Brain microvascular endothelial cell (primary cell): Measurements from ENCODE around the gene ZNF181.
A peak's percentile ranks its signal among the peaks of the same experiment; 100 is the strongest.

ENCODE experiments used
- DNase-seq: peaks from one replicate; pipeline ENCODE4 v3.0.0-alpha.2; 2020
- H3K27ac ChIP-seq: fragments of 250-450 bp; sonication (Bioruptor Pico); 2 replicates; pipeline ENCODE4 v1.5.1; 2020; ENCODE audit warnings: mild to moderate bottlenecking, moderate library complexity
- H3K27me3 ChIP-seq: fragments of 250-450 bp; sonication (Bioruptor Pico); replicated peaks from 2 replicates; pipeline ENCODE4 v1.5.1; 2020; ENCODE audit warnings: mild to moderate bottlenecking
- H3K36me3 ChIP-seq: fragments of 250-450 bp; sonication (Bioruptor Pico); replicated peaks from 2 replicates; pipeline ENCODE4 v1.5.1; 2020; ENCODE audit warnings: mild to moderate bottlenecking
- H3K4me3 ChIP-seq: 2 replicates; pipeline ENCODE4 v1.5.1; 2011; ENCODE audit warnings: low read depth, mild to moderate bottlenecking, control low read depth, low read length, moderate library complexity
- in situ Hi-C: cut with HindIII; loops from 2 replicates; pipeline ENCODE4 v1.10.0; 2017; ENCODE audit warnings: low sequenced_read_pairs, low pct_ligation_motif_present
- TF ChIP-seq, protein P1 (sequence below): IDR thresholded peaks from 2 replicates; pipeline ENCODE4 v1.5.1; 2011; ENCODE audit warnings: low read depth, mild to moderate bottlenecking, moderate library complexity, low read length, control low read depth, inconsistent platforms; ENCODE audit errors: missing control alignments

Gene ZNF181

DNA sequence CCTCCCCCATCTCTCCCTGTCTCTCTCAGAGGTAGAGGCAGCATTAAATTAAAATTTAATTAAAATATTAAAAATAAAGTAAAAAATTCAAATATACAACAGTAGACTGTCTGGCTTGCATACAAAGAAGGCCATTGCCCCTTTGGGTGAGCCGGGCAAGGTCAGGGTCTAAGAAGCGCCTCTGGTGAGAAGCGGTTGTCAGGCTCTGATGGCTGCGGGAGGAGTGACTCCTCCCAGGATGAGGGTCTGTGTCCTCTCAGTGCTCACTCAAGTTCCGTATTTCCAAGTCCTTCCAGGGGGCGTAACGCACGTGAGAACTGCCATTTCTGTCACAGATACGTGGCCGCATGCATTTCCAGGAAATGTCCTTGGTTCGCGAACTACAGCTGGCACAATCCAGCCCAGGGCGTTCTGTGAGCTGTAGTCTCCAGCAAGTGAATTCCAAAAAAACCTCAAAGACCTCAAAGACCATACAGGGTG, 737 bp upstream of the ZNF181 start:
- H3K36me3 ChIP-seq = no peaks in the 10 kb centered on the region
- in situ Hi-C loops = no loop called here
- H3K27me3 ChIP-seq = no peaks in the 10 kb centered on the region
- peak overlapping the region; percentile 93 for H3K27ac ChIP-seq
- TF ChIP-seq, protein P1, sequence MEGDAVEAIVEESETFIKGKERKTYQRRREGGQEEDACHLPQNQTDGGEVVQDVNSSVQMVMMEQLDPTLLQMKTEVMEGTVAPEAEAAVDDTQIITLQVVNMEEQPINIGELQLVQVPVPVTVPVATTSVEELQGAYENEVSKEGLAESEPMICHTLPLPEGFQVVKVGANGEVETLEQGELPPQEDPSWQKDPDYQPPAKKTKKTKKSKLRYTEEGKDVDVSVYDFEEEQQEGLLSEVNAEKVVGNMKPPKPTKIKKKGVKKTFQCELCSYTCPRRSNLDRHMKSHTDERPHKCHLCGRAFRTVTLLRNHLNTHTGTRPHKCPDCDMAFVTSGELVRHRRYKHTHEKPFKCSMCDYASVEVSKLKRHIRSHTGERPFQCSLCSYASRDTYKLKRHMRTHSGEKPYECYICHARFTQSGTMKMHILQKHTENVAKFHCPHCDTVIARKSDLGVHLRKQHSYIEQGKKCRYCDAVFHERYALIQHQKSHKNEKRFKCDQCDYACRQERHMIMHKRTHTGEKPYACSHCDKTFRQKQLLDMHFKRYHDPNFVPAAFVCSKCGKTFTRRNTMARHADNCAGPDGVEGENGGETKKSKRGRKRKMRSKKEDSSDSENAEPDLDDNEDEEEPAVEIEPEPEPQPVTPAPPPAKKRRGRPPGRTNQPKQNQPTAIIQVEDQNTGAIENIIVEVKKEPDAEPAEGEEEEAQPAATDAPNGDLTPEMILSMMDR = no peak
- peak overlapping the region; percentile 78 for H3K4me3 ChIP-seq
- DNase-seq = no peak

DNA sequence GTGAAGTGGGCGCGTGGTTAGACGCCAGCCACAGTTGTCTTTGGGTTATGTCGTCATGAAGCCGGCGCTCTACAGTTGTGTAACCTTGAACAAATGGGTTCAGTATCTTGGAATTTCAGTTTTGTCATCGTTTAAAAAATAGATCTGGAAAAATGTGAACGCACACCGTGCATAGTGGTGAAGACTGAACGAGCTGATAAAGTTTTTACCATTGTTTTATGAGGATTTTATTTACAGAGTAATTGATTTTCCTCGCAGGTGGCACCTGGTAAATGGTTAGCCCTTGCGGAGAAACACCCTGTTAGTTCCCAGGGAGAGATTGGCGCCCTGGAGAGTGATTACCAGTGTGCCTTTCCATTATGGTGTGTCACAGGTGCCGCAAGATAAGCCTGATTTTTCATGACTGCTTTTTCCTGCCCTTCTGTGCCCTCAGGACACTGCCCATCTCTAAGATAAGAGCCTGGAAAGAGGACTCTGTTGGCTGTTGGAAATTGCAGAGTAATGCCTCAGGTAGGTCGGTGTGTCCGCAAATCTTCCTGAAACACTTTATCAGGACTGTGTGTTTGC, 577 bp downstream of the ZNF181 start:
- Histone ChIP-seq H3K4me3 (peak overlapping the region; percentile 78), H3K27me3 (no peaks in the 10 kb centered on the region), H3K27ac (peak overlapping the region; percentile 93), H3K36me3 (peaks cover 6% of the 10 kb centered on the region)
- TF ChIP-seq, protein P1 = no peak
- in situ Hi-C loops = no loop called here
- peak; percentile 81 for DNase-seq

DNA sequence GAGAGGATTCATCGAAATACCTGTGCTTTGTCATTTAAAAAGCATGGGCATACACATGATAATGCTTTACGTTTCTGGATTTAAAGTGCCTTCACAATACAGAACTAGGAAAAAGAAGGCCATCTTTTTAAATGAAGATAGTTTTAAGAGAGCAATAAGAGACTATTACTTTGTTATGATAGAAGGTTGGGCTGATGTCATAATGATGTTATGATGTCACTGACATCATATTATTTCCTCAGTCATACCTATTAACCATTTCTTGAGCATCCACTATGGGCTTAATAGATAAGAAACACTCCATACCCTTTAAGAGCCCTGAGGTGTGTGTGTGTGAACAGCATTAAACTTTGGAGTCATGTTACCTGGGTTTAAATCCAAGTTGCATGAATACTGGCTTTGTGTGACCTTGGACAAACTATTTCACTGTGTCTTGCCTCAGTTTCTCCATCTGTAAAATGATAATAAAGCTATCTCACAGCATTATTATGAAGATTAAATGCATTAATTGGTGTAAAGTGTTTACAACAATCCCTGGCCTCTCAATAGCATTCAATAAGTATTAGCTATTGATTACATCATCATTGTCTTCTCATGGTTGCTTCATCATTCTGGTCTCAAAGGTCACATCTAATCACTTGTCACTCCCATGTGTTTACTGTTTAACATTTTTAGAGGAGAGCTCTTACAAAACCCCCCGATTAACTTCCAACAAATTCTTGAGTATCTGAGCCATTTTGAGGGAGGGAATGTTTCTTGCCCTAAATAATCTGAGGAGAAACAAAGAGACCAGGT, 11.1 kb downstream of the ZNF181 start:
- no peak overlapping the region for H3K27ac ChIP-seq
- TF ChIP-seq, protein P1 = no peak
- no peaks in the 10 kb centered on the region for H3K27me3 ChIP-seq
- no peak overlapping the region for H3K4me3 ChIP-seq
- in situ Hi-C loops = no loop called here
- DNase-seq = no peak
- peaks cover 11% of the 10 kb centered on the region for H3K36me3 ChIP-seq

DNA sequence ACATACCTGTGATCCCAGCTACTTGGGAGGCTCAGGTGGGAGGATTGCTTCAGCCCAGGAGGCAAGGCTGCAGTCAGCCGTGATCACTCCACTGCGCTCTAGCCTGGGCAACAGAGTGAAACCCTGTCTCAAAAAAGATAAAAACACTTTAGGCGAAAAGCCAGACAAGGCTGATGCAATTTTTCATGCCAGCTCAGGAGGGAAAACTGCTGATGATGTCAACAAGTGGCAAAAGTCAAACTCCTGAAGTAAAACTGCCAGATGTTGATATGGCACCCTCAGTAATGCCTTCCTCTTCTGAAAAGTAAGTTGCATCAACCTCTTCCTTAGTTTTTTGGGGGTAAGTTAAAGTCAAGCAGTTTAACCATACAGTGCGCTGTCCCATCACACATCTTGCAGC, 23.4 kb downstream of the ZNF181 start:
- Histone ChIP-seq H3K4me3 (no peak overlapping the region), H3K27ac (no peak overlapping the region), H3K36me3 (no peaks in the 10 kb centered on the region), H3K27me3 (no peaks in the 10 kb centered on the region)
- DNase-seq = no peak
- TF ChIP-seq, protein P1 = no peak
- in situ Hi-C loops = no loop called here

DNA sequence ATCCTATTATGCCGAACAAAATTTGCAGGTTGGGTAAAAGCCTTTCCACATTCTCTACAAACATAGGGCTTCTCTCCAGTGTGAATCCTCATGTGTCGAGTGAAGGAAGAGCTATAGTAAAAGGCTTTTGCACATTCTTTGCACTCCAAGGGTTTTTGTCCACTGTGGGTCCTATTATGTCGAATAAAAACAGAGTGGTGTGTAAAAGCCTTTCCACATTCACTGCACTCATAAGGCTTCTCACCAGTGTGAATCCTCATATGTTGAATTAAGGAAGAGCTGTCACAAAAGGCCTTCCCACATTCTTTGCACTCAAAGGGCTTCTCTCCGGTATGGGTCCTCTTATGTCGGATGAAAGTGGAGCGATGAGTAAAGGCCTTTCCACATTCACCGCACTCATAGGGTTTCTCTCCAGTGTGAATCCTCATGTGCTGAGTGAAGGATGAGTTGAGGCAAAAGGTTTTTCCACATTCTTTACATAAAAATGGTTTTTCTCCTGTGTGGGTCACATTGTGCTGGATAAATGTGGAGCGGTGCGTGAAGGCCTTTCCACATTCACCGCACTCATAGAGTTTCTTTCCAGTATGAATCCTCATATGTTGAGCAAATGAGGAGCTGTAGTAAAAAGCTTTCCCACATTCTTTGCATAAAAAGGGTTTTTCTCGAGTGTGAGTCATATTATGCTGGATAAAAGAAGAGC, 25.3 kb downstream of the ZNF181 start:
- Histone ChIP-seq H3K27me3 (no peaks in the 10 kb centered on the region), H3K4me3 (no peak overlapping the region), H3K36me3 (peaks cover 3% of the 10 kb centered on the region), H3K27ac (no peak overlapping the region)
- TF ChIP-seq, protein P1 = no peak
- no peak for DNase-seq
- in situ Hi-C loops = no loop called here
